ENCODE measurements around the gene LEMD1. TPM values are rescaled to one million over a fixed set of nuclear protein-coding genes. Genes with fewer than 3 reads are reported as not detected.

Gene LEMD1
- total and polyA plus RNA-seq, 8 donors: 0.95 to 3.7 (median 1.7) TPM; not detected in 5

DNA sequence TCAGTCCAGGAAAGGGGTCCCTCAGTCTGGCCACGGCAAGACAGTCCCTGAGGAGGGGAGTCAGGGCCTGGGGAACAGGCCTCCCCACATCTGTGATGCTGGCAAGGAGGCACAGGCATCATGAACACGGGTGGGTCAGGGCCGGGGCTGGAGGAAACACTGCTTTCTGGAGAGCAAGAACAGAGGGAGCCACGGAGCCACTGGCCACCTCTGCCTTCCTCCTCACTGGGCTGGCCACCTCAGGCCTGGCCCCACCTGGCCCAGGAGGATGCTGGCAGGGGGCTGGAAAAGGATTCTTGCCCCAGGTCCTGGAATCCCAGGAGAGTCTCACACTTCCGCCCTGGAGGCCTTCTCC, 18.2 kb upstream of the LEMD1 start:
- intact Hi-C loops (cut with DNase I; ENCODE audit: low total_unique reads): no loop called here
- H3K27me3 ChIP-seq: peaks cover 3 to 34% (median 7%) of the 10 kb centered on the region in 3 donors
- 64 to 83% (median 78%) methylated on average over 3 to 5 of the region's 5 CpGs for WGBS, 5 donors
- no peak for TF ChIP-seq EP300 (IDR thresholded peaks at IDR 0.05)
- TF ChIP-seq, protein P1, sequence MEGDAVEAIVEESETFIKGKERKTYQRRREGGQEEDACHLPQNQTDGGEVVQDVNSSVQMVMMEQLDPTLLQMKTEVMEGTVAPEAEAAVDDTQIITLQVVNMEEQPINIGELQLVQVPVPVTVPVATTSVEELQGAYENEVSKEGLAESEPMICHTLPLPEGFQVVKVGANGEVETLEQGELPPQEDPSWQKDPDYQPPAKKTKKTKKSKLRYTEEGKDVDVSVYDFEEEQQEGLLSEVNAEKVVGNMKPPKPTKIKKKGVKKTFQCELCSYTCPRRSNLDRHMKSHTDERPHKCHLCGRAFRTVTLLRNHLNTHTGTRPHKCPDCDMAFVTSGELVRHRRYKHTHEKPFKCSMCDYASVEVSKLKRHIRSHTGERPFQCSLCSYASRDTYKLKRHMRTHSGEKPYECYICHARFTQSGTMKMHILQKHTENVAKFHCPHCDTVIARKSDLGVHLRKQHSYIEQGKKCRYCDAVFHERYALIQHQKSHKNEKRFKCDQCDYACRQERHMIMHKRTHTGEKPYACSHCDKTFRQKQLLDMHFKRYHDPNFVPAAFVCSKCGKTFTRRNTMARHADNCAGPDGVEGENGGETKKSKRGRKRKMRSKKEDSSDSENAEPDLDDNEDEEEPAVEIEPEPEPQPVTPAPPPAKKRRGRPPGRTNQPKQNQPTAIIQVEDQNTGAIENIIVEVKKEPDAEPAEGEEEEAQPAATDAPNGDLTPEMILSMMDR (IDR thresholded peaks at IDR 0.05): no peak
- no peak for TF ChIP-seq POLR2A (IDR thresholded peaks at IDR 0.05)
- no peak for TF ChIP-seq POLR2AphosphoS5 (IDR thresholded peaks at IDR 0.05)
- H3K36me3 ChIP-seq: no peaks in the 10 kb centered on the region
- peak overlapping the region in 3 of 5 donors; percentile 68 to 77 (median 71) for H3K27ac ChIP-seq
- DNase-seq: no peak
- peaks cover 26 to 65% (median 52%) of the 10 kb centered on the region in 4 donors for H3K4me1 ChIP-seq
- H3K4me3 ChIP-seq: no peak overlapping the region
- no peaks in the 10 kb centered on the region for H3K9me3 ChIP-seq

DNA sequence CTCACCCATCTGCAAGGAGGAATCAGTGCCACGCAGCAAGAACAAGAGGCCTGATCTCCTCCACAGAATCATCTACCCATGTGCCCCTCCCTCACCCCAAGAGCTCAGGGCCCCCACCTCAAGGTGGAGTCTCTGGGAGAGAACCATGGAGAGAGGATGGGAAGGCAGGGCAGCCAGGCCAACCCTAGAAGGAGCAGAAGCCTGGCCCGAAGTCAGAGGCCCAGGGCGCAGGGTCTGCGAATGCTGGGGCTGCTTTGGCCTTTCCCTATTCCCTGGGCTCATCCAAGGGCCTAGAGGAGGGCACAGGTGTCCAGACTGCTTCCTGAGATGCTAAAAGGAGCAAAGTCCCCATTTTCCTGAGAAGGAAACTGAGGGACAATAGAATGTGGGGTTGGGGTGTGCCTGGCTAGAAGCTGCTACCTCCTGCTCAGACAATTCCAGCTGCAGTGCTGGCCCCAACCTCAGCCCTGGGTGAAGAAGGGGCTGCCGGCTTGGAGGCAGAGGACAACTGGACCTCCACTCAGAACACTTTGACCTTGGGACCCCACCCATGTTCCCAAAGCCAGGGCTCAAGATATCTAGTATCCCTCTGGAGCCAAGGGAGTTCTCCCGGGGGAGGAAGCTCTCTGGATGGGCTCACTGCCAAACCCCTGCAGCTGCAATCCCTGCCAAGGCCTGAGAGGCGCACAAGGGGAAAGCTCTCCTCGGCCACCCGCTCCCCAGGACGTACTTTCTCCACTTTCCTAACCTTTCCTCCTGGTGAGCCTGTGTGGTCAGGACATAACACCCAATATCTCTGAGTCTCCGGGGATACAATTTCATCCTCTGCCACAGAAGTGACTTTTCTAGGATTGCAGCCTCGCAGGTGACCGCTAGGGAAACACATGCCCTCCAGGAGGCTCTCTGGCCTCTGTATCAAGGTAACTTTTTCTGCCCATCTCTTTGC, 16.6 kb upstream of the LEMD1 start:
- WGBS, 5 donors: 44 to 52% (median 44%) methylated on average over 10 to 13 of the region's 13 CpGs
- DNase-seq: peak; percentile 89 to 94
- H3K27ac ChIP-seq: no peak overlapping the region
- H3K9me3 ChIP-seq: no peaks in the 10 kb centered on the region
- peaks cover 22 to 53% (median 40%) of the 10 kb centered on the region in 4 donors for H3K4me1 ChIP-seq
- H3K36me3 ChIP-seq: no peaks in the 10 kb centered on the region
- H3K27me3 ChIP-seq: peaks cover 3 to 36% (median 7%) of the 10 kb centered on the region in 3 donors
- H3K4me3 ChIP-seq: no peak overlapping the region
- TF ChIP-seq POLR2A (IDR thresholded peaks at IDR 0.05) (no peak), POLR2AphosphoS5 (IDR thresholded peaks at IDR 0.05) (no peak)
- TF ChIP-seq, protein P1 (IDR thresholded peaks at IDR 0.05): peak in 5 of 7 experiments; percentile 16 to 84 (median 62)
- intact Hi-C loops (cut with DNase I; ENCODE audit: low total_unique reads): no loop called here

GRCh38 chr1:205437570-205437969, 15.7 kb upstream of the LEMD1 start:
- Histone ChIP-seq H3K36me3 (no peaks in the 10 kb centered on the region), H3K4me1 (peaks cover 22 to 47% (median 40%) of the 10 kb centered on the region in 4 donors), H3K4me3 (no peak overlapping the region), H3K27me3 (peaks cover 3 to 45% (median 7%) of the 10 kb centered on the region in 3 donors), H3K9me3 (no peaks in the 10 kb centered on the region), H3K27ac (no peak overlapping the region)
- 84 to 96% (median 87%) methylated on average over 2 of the region's 2 CpGs for WGBS, 5 donors
- intact Hi-C loops (cut with DNase I; ENCODE audit: low total_unique reads): no loop called here
- DNase-seq: no peak
- TF ChIP-seq EP300 (IDR thresholded peaks at IDR 0.05) (no peak), POLR2AphosphoS5 (IDR thresholded peaks at IDR 0.05) (no peak), POLR2A (IDR thresholded peaks at IDR 0.05) (no peak)
- TF ChIP-seq, protein P1 (IDR thresholded peaks at IDR 0.05): no peak

DNA sequence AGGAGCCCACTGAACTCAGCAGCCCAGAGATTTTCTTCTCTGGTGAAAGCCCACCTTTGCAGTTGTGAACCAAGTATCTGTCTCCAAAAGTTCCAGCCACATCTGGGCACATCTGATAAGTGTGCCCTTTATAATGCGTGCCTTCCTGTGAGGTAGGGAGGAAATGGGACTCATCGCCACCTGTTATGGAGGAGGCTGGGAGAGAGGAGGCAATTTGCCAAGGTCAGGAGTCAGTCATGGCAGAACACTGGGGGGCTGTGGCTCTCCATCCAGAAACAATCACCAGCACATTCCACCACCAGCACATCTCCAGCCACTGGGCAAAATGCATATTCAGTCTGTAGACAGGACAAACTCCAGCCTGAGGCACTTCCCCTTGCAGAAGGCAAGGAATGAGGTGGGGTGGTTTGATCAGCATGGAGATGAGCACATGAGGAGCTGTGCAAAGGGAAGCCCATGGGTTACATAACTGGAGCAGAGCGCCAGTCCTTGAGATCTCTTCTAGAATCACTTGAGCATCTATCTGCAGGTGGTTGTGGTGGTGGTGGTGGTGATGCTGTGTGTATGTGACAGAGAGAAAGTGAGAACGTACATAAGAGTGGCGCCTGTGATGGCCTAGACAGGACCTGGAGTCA, 15.0 kb upstream of the LEMD1 start:
- TF ChIP-seq POLR2AphosphoS5 (IDR thresholded peaks at IDR 0.05) (no peak), POLR2A (IDR thresholded peaks at IDR 0.05) (no peak), EP300 (IDR thresholded peaks at IDR 0.05) (no peak)
- TF ChIP-seq, protein P1 (IDR thresholded peaks at IDR 0.05): no peak
- no peak for DNase-seq
- H3K4me1 ChIP-seq: peaks cover 21 to 40% (median 34%) of the 10 kb centered on the region in 4 donors
- no peak overlapping the region for H3K27ac ChIP-seq
- no peaks in the 10 kb centered on the region for H3K9me3 ChIP-seq
- H3K4me3 ChIP-seq: no peak overlapping the region
- H3K27me3 ChIP-seq: peaks cover 3 to 52% (median 7%) of the 10 kb centered on the region in 3 donors
- intact Hi-C loops (cut with DNase I; ENCODE audit: low total_unique reads): no loop called here
- no peaks in the 10 kb centered on the region for H3K36me3 ChIP-seq
- WGBS, 5 donors: 86 to 94% (median 87%) methylated on average over 5 of the region's 5 CpGs

Measured in stomach (tissue), 9 donors.